Ammon's horn (tissue), 1 donor: ENCODE results near the gene LHFPL2.
A peak's percentile ranks its signal among the peaks of the same experiment; 100 is the strongest.

ENCODE experiments used
- DNase-seq: peaks from one replicate; pipeline ENCODE4 v3.0.0-alpha.2; 2016; ENCODE audit warnings: low spot score

The LHFPL2 gene

GRCh38 chr5:78666041-78666444 lies 17.5 kb upstream of the LHFPL2 start:
- DNase-seq, result no peak

- DNase-seq, result no peak
These were observed 17.0 kb upstream of the LHFPL2 start for GRCh38 chr5:78665534-78665933.

- no peak for DNase-seq
These were observed 13.8 kb upstream of the LHFPL2 start for GRCh38 chr5:78662323-78662722.

GRCh38 chr5:78661691-78662090 lies 13.1 kb upstream of the LHFPL2 start:
- DNase-seq, result no peak

- DNase-seq, result no peak
These were observed 12.5 kb upstream of the LHFPL2 start for GRCh38 chr5:78661044-78661443.

GRCh38 chr5:78660401-78660800 lies 11.8 kb upstream of the LHFPL2 start:
- no peak for DNase-seq

GRCh38 chr5:78659714-78660113 lies 11.1 kb upstream of the LHFPL2 start:
- no peak for DNase-seq

GRCh38 chr5:78659114-78659513 lies 10.5 kb upstream of the LHFPL2 start:
- no peak for DNase-seq

- no peak for DNase-seq
These were observed 8.6 kb upstream of the LHFPL2 start for GRCh38 chr5:78657201-78657600.

- DNase-seq, result no peak
These were observed 7.2 kb upstream of the LHFPL2 start for GRCh38 chr5:78655746-78656290.

- DNase-seq, result no peak
These were observed 5.8 kb upstream of the LHFPL2 start for GRCh38 chr5:78654386-78654785.

- DNase-seq, result no peak
These were observed 5.3 kb upstream of the LHFPL2 start for GRCh38 chr5:78653681-78654366.

GRCh38 chr5:78653031-78653430 lies 4.5 kb upstream of the LHFPL2 start:
- no peak for DNase-seq

- no peak for DNase-seq
These were observed 2.9 kb upstream of the LHFPL2 start for GRCh38 chr5:78651468-78651867.

- DNase-seq, result no peak
These were observed 2.0 kb upstream of the LHFPL2 start for GRCh38 chr5:78650531-78650930.

- DNase-seq, result no peak
These were observed 1.4 kb upstream of the LHFPL2 start for GRCh38 chr5:78649861-78650496.

- DNase-seq, result no peak
These were observed 681 bp upstream of the LHFPL2 start for GRCh38 chr5:78649211-78649695.

GRCh38 chr5:78647838-78648358 lies 674 bp downstream of the LHFPL2 start:
- peak; percentile 60 for DNase-seq

GRCh38 chr5:78647351-78647818 lies 1.2 kb downstream of the LHFPL2 start:
- peak; percentile 28 for DNase-seq

- no peak for DNase-seq
These were observed 3.8 kb downstream of the LHFPL2 start for GRCh38 chr5:78644741-78645300.

- no peak for DNase-seq
These were observed 4.4 kb downstream of the LHFPL2 start for GRCh38 chr5:78644129-78644528.

GRCh38 chr5:78642701-78643100 lies 5.9 kb downstream of the LHFPL2 start:
- no peak for DNase-seq
